RWPE1 (cell line): ENCODE measurements around the gene DERL3.
"Not testable (repeated sequence)": the region's sequence is repeated elsewhere in the genome, so short reads cannot be mapped to it uniquely, and the experiment has no call there.

Experiments
- CTCF ChIA-PET: fragments of 350-600 bp; sonication (Branson Sonifier 250); formaldehyde crosslinking; extraction: SDS; loops from one replicate; lab custom pipeline; 2021; lab: Yijun Ruan, JAX
- POLR2A ChIA-PET: fragments of 400-600 bp; formaldehyde crosslinking; extraction: SDS; loops from one replicate; lab custom pipeline; 2020; ENCODE audit warnings: antibody characterized with exemption; ENCODE audit not compliant: low non-redundant PET; lab: Yijun Ruan, JAX
- DNase-seq: peaks from one replicate; pipeline ENCODE4 v3.0.0; 2012; ENCODE audit warnings: low spot score
- H3K27ac ChIP-seq: fragments of 450-650 bp; 2 replicates; pipeline ENCODE4 v1.5.1; 2017
- CTCF ChIP-seq: fragments of 450-650 bp; conservative IDR thresholded peaks from 2 replicates; pipeline ENCODE4 v1.5.1; 2017; ENCODE audit warnings: low read depth, mild to moderate bottlenecking

Gene DERL3

GRCh38 chr22:23875801-23876200, 37.0 kb upstream of the DERL3 start:
- no peak for TF ChIP-seq CTCF
- POLR2A ChIA-PET = no interaction called here
- CTCF ChIA-PET = no interaction called here
- no peak for DNase-seq
- no peak overlapping the region for H3K27ac ChIP-seq

GRCh38 chr22:23874871-23875270, 36.1 kb upstream of the DERL3 start:
- DNase-seq = no peak
- ChIA-PET POLR2A (no interaction called here), CTCF (no interaction called here)
- TF ChIP-seq CTCF = no peak
- no peak overlapping the region for H3K27ac ChIP-seq

DNA sequence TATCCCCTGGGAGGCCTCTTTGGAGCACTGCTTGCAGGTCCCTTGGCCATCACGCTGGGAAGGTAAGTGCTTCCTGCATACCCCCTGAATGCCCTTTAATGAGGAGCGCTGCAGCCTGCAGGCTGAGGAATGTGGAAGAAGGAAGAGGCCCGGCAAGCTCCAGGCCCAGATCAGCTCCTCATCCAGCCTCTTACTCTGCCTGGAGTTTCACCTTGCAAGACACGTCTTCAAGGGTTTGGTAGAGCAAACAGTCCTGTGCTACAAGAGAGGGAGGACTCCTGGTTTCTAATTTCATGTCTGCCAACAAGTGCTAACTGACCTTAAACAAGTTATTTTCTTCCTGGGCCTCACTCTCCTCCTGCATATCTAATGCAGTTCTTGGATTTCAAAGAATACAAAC, 29.8 kb upstream of the DERL3 start:
- ChIA-PET POLR2A (no interaction called here), CTCF (no interaction called here)
- no peak for TF ChIP-seq CTCF
- DNase-seq = no peak
- no peak overlapping the region for H3K27ac ChIP-seq

DNA sequence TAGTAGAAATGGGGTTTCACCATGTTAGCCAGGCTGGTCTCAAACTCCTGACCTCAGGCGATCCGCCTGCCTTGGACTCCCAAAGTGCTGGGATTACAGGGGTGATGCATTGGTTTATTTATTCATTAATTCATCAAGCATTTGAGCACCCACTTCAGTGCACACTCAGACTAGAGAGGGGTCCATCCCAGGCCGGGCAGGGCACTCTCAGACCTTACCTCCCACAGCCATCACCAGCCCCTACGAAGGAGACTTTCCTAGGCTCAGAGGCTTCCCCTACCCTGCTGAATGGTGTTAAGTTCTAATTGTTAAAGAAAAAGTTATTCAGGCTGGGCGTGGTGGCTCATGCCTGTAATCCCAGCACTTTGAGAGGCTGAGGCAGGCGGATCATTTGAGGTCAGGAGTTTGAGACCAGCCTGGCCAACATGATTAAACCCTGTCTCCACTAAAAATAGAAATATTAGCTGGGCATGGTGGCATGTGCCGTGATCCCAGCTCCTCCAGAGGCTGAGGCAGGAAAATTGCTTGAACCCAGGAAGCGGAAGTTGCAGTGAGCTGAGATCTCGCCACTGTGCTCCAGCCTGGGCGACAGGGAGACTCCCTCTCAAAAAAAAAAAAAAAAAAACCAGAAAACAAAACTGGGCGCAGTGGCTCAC, 25.8 kb upstream of the DERL3 start:
- CTCF ChIA-PET = interaction anchor here (0.6 to 0.7 kb wide), 2 partner anchors 30 to 32 kb away, joined by 3 to 6 read pairs; partner anchors contain the start of gene MIF
- POLR2A ChIA-PET, H3K27ac ChIP-seq, DNase-seq: not testable (repeated sequence)

- TF ChIP-seq CTCF = peak; percentile 45
- H3K27ac ChIP-seq = no peak overlapping the region
- no peak for DNase-seq
- POLR2A ChIA-PET = no interaction called here
- CTCF ChIA-PET = interaction anchor here (1.2 kb wide), 1 partner anchor 31 kb away, joined by 3 read pairs; no protein-coding TSS in a partner anchor
Measured at GRCh38 chr22:23862103-23862502, 23.3 kb upstream of the DERL3 start.

- DNase-seq, POLR2A ChIA-PET, CTCF ChIA-PET, H3K27ac ChIP-seq: not testable (repeated sequence)
Measured at GRCh38 chr22:23860187-23860586, 21.4 kb upstream of the DERL3 start.

DNA sequence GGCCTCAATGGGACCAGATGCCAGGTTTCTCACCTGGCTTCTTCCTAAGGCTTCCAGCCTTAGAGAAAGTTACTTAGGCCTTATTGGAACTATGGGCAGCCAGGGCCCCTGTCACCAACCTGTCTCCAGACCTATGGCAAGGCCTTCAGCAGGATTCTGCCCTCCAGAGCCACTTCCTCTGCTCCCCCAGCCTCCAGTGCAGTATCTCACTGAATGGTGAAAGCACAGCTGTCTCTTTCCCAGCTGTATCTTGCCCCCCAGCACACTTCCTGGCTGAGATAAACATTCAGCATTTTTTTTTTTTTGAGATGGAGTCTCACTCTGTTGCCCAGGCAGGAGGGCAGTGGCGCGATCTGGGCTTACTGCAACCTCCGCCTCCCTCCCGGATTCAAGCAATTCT, 20.4 kb upstream of the DERL3 start:
- POLR2A ChIA-PET = no interaction called here
- no peak for TF ChIP-seq CTCF
- no peak overlapping the region for H3K27ac ChIP-seq
- CTCF ChIA-PET = interaction anchor here (0.5 to 0.9 kb wide), 2 partner anchors 9 to 52 kb away, joined by 3 read pairs; no protein-coding TSS in a partner anchor
- DNase-seq = no peak

DNA sequence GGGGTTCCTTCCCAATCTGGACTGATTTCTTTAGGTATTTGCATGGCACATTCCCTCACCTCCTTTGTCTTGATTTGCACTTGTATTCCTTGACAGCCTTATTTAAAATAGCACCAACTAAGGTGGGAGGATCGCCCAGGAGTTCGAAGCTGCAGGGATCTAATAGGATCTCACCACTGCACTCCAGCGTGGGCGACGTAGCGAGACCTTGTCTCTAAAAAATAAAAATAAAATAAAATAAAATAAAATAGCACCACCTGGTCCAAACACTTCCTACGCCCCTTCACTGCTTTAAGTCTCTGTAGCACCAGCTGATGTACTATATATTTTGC, 19.6 kb upstream of the DERL3 start:
- DNase-seq = no peak
- TF ChIP-seq CTCF = peak; percentile 5; the same call in 1 of the 2 replicates
- ChIA-PET POLR2A (no interaction called here), CTCF (interaction anchor here (0.5 to 0.9 kb wide), 2 partner anchors 9 to 51 kb away, joined by 3 read pairs; no protein-coding TSS in a partner anchor)
- peak overlapping the region; percentile 91 for H3K27ac ChIP-seq
